CD4-positive, alpha-beta T cell treated with Interleukin-4 for 1 hour (primary cell): ENCODE measurements around the gene PTPRJ.

Source experiments
- DNase-seq, 2 donors: peaks; one replicate each; pipeline ENCODE4 v3.0.0-alpha.2; 2020 to 2022

The PTPRJ gene

DNA sequence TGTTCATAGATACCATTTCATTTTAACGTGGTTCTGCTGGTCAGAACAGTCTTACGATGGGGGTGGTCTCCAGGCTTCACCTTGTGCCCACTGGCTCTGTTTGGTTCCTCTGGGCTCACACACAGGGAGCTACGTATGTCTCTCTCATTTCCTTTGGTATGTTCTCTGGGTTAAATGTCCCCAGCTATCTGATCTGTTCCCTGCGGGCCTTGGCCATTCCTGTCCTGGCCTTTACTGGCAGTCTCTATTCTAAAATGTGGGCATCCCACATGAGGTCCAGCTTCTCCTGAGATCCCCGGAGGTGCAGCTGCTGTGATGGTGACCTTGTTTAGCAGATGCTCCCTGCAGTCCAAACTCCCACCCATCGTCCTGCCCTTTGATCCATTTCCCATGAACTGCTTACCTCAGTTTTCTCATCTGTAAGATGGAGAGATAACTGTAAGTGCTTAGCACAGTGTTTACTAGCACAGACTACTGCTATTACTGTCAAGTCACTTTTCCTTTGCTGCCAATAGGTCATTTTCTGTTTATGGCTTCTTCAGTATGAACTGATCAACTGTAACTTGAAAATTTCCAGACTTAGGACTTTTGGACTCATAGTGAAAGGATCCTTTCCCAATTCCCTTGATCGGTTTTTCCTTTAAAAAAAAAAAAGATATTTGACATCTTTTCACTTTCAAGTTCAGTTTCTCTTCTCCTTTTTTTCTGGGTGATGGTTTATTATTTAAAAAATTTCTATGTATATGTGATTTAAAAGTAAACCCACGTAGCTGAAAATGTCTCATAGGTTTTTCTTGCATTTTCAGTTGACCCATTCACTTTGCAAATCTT is 92.9 kb downstream of the PTPRJ start:
- DNase-seq: no peak

GRCh38 chr11:48074425-48075181 is 94.2 kb downstream of the PTPRJ start:
- DNase-seq: no peak

- DNase-seq: no peak
Measured at GRCh38 chr11:48075637-48076036, 95.3 kb downstream of the PTPRJ start.

- no peak for DNase-seq
Measured at GRCh38 chr11:48077251-48077650, 96.9 kb downstream of the PTPRJ start.

GRCh38 chr11:48078689-48079088 is 98.3 kb downstream of the PTPRJ start:
- no peak for DNase-seq

DNA sequence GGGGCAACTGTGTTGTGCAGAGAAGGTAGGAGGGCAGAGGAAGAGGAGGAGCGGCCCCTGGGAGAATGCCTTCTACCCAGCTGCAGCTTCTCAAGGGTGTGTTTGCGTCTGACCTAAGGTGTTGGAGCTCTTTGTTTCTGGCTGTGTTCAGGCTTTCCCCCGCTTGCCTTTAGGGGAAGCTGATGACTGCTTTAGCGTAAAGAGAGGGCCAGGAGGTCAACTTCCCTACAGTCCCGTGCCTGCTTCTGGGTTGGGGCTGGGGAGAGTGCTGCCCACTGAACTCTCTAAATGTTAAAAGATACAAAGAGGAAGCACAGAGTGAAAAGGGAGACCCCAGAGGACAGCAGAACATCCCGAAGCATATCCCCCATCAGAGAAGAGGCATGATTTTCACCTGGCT is 99.2 kb downstream of the PTPRJ start:
- no peak for DNase-seq

- no peak for DNase-seq
Measured at GRCh38 chr11:48080301-48080861, 100.0 kb downstream of the PTPRJ start.

GRCh38 chr11:48081151-48082010 is 101.0 kb downstream of the PTPRJ start:
- DNase-seq: peak in 1 of 2 donors; percentile 38

- no peak for DNase-seq
Measured at GRCh38 chr11:48082771-48083170, 102.4 kb downstream of the PTPRJ start.

DNA sequence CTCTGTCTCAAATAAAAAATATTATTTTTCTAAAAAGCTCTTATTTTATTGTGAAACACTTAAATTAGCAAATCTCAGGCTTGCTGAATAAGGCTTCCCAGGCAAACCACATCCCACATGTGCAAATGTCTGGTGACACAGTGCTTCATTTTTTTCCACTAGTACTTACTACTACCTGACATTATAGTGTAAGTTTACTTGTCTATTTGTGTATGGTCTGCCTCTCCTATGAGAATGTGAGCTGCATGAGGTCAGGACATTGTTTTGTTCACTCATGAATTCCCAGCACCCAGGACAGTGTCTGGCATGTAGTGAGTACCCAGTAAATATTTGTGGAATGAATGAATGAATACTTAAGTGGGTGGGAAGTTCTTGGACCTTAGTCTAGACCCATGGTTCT is 103.1 kb downstream of the PTPRJ start:
- DNase-seq: no peak

GRCh38 chr11:48085688-48086087 is 105.3 kb downstream of the PTPRJ start:
- DNase-seq: no peak

GRCh38 chr11:48087422-48087821 is 107.1 kb downstream of the PTPRJ start:
- no peak for DNase-seq

DNA sequence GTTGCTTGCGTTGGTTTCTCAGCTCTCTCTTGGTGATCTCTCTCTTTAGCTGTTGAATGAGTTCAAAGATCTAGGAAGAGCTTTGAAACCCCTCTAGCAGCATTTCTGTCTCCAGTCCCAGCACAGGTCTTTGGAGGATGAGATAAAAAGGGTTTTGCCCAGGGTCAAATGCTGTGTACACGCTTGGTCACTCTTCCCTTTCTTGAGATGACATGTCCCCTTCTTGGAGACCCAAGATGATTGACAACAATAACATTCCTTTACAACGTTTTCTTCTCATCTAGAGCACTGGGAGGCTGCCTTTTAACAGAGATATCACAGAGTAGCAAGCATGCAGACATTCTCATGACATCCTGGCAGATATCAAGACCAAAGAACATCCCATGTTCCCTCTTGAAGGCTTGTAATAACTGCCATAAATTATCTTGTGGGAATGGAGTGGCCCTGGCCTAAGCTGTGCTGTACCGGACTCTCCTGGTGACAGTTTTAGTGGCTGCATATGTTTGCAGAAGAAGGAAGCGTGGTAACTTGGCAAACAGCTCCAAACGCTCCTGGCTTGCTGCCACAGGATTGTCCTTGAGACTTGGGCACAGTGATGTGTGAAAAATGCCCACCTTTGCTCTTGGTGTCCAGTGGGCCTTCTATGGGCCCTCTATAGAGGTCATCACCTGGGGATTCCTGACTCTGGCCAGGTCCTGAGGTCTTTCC is 107.8 kb downstream of the PTPRJ start:
- DNase-seq: no peak

- no peak for DNase-seq
Measured at GRCh38 chr11:48088682-48089050, 108.3 kb downstream of the PTPRJ start.

DNA sequence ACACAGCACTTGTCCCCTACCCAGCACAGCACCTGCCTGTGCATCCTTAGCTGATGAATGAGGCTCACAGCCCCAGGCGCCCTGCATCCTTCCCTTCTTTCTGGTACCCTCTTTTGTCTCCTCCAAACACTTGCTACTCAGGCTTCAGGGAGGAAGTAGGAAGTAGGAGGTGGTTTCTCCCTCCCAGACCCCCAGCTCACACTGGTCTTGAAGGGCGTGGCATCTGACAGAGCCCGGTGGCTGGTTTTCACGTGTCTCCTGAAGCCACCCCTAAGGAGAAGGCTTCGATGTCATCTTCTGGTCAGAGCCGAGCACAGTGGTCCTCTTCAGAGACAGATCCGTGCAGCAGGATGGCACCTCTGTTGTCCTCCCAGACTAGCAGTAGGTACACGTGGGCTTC is 109.8 kb downstream of the PTPRJ start:
- no peak for DNase-seq

- DNase-seq: no peak
Measured at GRCh38 chr11:48091426-48092102, 111.2 kb downstream of the PTPRJ start.

DNA sequence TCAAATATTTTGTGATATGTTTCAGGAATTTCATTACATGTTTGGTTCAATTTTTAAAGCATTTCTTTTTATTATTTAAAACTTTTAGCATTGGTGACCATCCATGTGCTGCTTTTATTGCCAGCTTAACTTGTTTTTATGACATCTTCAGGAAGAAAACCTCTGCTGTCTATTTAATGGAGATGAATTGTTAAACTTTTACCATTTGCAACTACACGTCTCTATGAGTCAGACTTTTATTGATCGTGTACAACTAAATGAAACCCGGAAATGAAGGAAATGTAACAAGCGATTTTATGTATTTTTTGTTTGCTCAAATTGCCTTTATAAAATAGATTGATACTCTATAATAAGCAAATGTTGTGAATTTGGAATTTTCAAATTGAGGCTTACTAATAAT is 113.0 kb downstream of the PTPRJ start:
- DNase-seq: no peak

DNA sequence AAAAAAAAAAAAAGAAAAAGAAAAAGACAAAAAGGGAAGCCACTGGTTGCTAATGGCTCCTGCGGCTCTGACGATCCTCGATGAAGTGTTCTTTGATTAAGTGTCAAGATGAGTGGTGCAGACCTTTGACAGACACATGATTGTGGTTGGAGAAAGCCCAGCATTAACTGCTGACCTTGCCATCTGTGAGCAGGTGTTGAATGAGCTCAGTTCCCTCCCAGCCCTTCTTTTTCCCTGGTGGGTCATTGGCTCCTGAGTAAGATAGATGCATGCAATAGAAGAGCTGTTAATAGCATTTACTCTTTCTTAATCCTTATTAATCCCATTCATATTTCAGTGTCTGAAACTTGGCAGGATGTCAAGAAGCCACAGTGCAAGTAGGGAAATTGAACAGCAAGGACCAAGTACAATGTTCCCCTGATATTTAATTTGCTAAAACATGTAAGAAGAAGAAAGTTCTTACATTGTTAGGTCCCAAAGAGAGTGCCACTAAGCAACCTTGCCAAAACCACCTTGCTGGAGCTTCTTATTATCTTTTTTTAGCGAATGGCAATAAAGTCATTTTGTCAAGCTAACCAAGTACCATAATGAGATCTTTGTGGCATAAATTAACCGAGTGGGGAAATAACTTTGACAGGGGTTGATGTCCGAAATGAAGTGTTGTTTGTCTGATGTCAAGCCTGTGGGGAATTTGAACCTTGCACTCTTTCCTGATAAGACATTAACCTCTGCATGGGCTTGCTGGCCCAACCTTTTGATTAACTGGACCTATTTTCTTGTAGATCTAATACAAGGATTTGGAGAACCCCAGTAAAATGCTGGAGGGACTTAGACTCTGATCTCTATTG is 113.7 kb downstream of the PTPRJ start:
- no peak for DNase-seq

GRCh38 chr11:48094643-48095339 is 114.4 kb downstream of the PTPRJ start:
- DNase-seq: no peak
